Measurements from ENCODE around the gene SLC25A14. TPM values are rescaled to one million over a fixed set of nuclear protein-coding genes. Genes with fewer than 3 reads are reported as not detected.

The SLC25A14 gene
- total RNA-seq, 6 experiments from 2014 or later: 10.9 to 16.4 (median 13.2) TPM

GRCh38 chrX:130418066-130418465, 78.3 kb downstream of the SLC25A14 start:
- Mint-ChIP-seq H3K27ac (no peak overlapping the region), H3K9me3 (no peaks in the 10 kb centered on the region), H3K36me3 (ENCODE audit: low read depth) (peaks cover 5% of the 10 kb centered on the region; the same call in 1 of the 2 replicates), H3K27me3 (ENCODE audit: insufficient read depth) (no peaks in the 10 kb centered on the region; the same call in none of the 2 replicates), H3K4me1 (ENCODE audit: low read depth) (no peaks in the 10 kb centered on the region), H3K4me3 (no peak overlapping the region)
- TF ChIP-seq, protein P1, sequence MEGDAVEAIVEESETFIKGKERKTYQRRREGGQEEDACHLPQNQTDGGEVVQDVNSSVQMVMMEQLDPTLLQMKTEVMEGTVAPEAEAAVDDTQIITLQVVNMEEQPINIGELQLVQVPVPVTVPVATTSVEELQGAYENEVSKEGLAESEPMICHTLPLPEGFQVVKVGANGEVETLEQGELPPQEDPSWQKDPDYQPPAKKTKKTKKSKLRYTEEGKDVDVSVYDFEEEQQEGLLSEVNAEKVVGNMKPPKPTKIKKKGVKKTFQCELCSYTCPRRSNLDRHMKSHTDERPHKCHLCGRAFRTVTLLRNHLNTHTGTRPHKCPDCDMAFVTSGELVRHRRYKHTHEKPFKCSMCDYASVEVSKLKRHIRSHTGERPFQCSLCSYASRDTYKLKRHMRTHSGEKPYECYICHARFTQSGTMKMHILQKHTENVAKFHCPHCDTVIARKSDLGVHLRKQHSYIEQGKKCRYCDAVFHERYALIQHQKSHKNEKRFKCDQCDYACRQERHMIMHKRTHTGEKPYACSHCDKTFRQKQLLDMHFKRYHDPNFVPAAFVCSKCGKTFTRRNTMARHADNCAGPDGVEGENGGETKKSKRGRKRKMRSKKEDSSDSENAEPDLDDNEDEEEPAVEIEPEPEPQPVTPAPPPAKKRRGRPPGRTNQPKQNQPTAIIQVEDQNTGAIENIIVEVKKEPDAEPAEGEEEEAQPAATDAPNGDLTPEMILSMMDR (IDR thresholded peaks at IDR 0.05): no peak
- DNase-seq: no peak

DNA sequence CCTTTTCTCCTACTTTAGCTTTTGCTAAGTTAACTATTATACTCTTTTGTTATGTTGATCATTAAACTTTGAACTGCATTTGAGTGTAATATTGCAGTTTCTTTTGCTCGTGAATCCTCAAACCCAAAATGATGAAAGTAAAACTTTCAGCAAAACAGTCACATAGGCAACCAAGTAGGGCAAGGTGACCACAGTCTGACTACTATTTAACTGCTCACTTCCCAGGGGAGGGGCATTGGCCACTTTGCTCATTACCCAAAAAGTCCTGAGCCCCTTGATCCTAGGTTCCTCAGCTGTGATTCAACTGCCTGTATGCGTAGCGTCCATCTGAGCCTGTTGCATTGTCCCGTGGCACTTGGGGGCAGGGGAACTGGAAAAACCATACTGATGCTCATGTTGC, 79.0 kb downstream of the SLC25A14 start:
- no peaks in the 10 kb centered on the region for H3K4me1 Mint-ChIP-seq (ENCODE audit: low read depth)
- H3K27me3 Mint-ChIP-seq (ENCODE audit: insufficient read depth): peaks cover 1% of the 10 kb centered on the region

GRCh38 chrX:130419263-130419662, 79.5 kb downstream of the SLC25A14 start:
- TF ChIP-seq, protein P1 (IDR thresholded peaks at IDR 0.05): no peak
- no peaks in the 10 kb centered on the region for H3K4me1 Mint-ChIP-seq (ENCODE audit: low read depth)

More for the DNA sequence above, 79.0 kb downstream of the SLC25A14 start:
- Mint-ChIP-seq H3K9me3 (no peaks in the 10 kb centered on the region), H3K4me3 (no peak overlapping the region), H3K36me3 (ENCODE audit: low read depth) (peaks cover 5% of the 10 kb centered on the region; the same call in 1 of the 2 replicates), H3K27ac (no peak overlapping the region)
- TF ChIP-seq, protein P1 (IDR thresholded peaks at IDR 0.05): no peak
- DNase-seq: no peak

More at GRCh38 chrX:130419263-130419662, 79.5 kb downstream of the SLC25A14 start:
- H3K27ac Mint-ChIP-seq: no peak overlapping the region
- peaks cover 2% of the 10 kb centered on the region; the same call in 1 of the 2 replicates for H3K36me3 Mint-ChIP-seq (ENCODE audit: low read depth)
- no peaks in the 10 kb centered on the region for H3K9me3 Mint-ChIP-seq
- DNase-seq: no peak
- H3K27me3 Mint-ChIP-seq (ENCODE audit: insufficient read depth): peaks cover 1% of the 10 kb centered on the region
- no peak overlapping the region for H3K4me3 Mint-ChIP-seq

Other genes starting within 250 kb of the SLC25A14 start
- 10 to 100 TPM; 21.9 to 35.9 (median 31.4) TPM for gene ELF4, start 229.4 kb upstream of the SLC25A14 start, total RNA-seq (2021; fragmentation: NEBNext Ultra II Directional; extraction: Animal tissue kit (Norgen Biotek cat#: 25700))
- 10 to 100 TPM; 31.9 to 39.5 (median 33.8) TPM for gene AIFM1, start 174.1 kb upstream of the SLC25A14 start, total RNA-seq (2021; fragmentation: NEBNext Ultra II Directional; extraction: Animal tissue kit (Norgen Biotek cat#: 25700))
- gene RAB33A, start 168.0 kb upstream of the SLC25A14 start, total RNA-seq (2021; fragmentation: NEBNext Ultra II Directional; extraction: Animal tissue kit (Norgen Biotek cat#: 25700)): under 1 TPM; 0.17 to 0.66 (median 0.44) TPM
- 1 to 10 TPM; 5.6 to 7.1 (median 6.6) TPM for gene ZNF280C, start 71.0 kb upstream of the SLC25A14 start, total RNA-seq (2021; fragmentation: NEBNext Ultra II Directional; extraction: Animal tissue kit (Norgen Biotek cat#: 25700))
- gene GPR119, start 45.8 kb downstream of the SLC25A14 start, total RNA-seq (2021; fragmentation: NEBNext Ultra II Directional; extraction: Animal tissue kit (Norgen Biotek cat#: 25700)): not detected
- 10 to 100 TPM; 16.3 to 20.7 (median 18.3) TPM for gene RBMX2, start 62.1 kb downstream of the SLC25A14 start, total RNA-seq (2021; fragmentation: NEBNext Ultra II Directional; extraction: Animal tissue kit (Norgen Biotek cat#: 25700))